NCI-H748 (cell line): ENCODE data around the gene SGCA.

Experiments
- DNase-seq: peaks from one replicate; lab custom pipeline; 2025; ENCODE audit not compliant: unreplicated experiment; lab: John Stamatoyannopoulos, UW

Gene SGCA

GRCh38 chr17:50165867-50166517 is at the start of gene SGCA:
Gene SGCA (plus strand): TSS chr17:50166005. CDS start chr17:50166041, 36 bp downstream.
- DNase-seq = no peak

GRCh38 chr17:50117202-50118051 is 48.4 kb upstream of the SGCA start:
- DNase-seq = peak; percentile 53

GRCh38 chr17:50118076-50118827 is 47.6 kb upstream of the SGCA start:
- no peak for DNase-seq

- no peak for DNase-seq
Observed at GRCh38 chr17:50118828-50119218, 47.0 kb upstream of the SGCA start.

DNA sequence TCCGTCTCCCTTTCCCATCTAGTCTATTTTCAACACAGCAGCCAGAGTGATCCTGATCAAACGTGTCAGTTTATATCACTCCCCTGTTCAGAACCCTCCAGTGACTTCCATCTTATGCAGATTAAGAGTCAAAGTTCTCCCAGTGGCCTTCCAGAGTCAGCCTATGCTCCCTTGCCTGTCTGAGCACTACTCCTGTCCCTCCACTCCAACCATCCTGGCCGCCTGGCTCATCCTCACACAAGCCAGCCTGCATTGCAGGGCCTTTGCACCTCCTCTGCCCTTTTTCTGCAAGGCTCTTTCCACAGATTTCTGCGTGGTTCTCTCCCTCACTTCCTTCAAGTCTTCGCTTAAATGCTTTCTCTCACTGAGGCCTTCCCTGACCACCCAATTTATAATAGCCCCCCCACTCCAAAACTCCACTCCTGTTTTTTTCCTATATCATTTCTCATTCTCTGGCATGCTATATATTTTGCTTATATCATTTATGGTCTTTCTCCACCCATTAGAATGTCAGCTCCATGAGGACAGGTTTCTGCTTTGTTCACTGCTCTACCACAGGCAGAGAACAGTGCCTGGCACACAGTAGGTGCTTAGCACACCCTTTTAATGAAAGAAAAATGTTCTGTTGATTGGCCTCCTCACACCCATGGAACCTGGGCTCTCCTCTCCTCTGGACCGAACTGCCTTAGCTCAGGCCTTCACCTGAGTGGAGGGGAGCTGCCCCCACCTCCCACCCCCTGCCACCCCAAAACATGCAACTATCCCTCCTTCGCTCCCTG is 45.1 kb upstream of the SGCA start:
- no peak for DNase-seq

- no peak for DNase-seq
Observed at GRCh38 chr17:50122945-50123344, 42.9 kb upstream of the SGCA start.

DNA sequence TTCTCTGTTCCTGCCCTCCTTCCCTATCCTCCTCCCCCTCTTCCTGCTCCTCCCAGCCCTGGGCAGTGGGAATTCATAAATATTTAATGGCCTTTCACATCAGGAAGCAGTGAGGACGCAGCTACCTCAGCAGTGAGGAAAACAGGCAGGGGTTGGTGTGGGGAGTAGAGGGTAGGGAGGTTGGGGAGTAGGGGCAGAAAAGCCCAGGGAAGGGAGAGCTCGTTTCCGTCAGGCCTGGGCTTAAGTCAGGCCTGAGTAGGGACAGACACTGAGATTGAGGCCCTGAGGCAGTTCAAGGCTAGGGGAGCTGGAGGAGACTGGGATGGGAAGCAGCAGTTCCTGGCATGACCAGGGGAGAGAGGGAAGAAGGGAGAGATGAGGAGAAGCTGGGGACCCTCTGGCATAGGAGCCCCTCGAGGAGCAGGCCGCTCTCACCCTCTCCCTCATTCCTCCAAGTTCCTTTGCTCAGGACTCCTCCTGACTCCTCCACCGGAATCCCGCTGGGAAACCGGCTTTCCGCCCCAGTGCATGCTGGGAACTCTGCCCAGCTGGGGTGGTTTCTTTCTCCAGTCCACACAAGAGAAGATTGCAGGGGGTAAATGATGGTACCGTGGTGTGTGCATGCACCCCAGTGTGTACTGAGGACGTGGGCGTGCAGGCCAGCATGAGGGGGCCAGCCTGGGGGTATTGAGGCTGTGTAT is 42.0 kb upstream of the SGCA start:
- peak; percentile 7 for DNase-seq

- DNase-seq = no peak
Observed at GRCh38 chr17:50125420-50125997, 40.3 kb upstream of the SGCA start.

DNA sequence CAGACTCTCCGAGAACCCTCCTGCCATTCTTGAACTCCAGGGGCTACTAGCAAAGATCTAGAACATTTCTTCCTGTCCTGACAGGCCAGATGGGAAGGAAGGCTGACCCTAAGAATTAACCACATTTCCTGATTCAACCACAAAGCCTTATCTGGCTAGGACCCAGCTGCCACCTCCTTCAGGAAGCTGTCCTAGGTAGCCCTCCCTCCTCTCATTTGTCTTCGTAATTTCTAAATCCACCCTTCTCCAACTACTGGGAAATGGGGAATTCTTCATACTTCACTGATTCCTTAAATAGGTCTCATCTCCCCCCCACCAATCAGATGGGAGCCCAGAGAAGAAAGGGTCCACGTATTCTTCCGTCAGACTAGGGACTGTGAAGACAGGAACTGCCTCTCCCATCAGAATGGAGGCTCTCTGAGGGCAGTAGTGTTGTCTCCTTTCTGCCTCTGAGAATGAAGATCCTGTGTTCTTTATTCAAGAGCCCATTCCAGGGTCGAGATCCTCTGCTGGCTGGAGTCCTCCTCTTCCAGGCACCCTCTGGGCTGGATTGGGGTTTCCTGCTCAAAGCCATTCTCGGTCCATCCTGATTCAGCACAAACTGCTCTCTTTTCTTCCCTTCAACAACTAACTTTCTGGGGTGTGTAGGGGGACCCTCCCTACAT is 38.0 kb upstream of the SGCA start:
- no peak for DNase-seq

DNA sequence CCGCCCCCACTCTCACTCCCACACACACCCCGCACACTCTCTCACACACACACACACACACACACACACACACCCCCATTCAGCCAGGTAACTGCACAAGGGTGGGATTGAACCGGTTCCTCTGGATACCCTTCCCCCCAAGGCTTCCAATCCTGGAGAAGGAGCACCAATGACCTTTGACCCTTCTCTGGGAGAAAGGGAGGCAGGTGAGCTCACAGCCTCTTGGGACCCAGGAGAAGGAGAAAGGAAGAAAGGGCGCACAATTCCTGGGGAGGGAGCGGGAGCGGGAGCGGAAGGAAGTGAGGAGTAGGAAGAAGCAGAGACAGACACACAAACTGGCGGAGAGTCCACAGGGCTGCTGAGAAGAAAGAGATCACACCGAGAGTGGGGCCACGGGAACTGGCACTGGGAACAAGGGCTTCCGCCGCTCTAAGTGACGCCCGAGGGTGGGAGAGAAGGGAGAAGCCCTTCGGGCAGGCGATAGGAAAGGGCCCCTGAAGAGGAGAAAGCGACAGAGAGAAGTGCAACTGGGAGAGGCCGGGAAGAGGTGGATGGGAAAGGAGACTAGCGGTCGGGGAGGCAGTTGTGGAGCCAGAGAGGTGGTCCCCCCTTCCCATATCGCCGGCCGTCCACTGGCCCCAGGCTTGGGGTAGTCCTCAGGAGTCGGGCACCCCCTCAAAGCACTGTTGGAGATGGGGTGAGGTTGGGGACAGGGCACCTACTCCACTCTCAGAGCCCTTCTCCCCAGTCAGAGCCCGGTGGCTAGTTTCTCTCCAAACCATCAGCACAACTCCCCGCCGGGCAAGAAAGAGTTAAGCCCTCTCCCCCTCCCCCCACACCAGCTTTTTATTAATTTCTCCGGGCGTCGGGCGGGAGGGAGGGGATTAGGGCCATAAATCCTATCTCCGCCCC is 37.1 kb upstream of the SGCA start:
- DNase-seq = peak; percentile 35

DNA sequence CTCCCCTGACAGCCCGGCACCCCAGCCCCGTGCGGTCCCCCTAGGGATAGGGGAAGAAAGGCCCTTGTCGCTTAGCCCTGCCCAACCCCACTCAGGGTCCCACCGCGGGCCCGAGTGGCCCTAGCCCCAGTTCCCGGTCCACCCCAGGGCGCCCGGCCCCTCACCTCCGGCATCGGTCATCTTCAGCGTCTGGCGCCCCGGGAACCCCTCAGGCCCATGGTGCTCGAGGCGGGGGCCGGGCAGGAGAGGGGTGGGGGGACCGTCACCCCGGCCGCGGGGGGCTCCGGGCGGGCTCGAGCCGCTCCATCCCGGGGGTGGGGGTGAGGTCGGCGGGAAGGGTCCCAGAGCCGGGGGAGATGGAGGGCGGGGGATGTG is 36.5 kb upstream of the SGCA start:
- no peak for DNase-seq

DNA sequence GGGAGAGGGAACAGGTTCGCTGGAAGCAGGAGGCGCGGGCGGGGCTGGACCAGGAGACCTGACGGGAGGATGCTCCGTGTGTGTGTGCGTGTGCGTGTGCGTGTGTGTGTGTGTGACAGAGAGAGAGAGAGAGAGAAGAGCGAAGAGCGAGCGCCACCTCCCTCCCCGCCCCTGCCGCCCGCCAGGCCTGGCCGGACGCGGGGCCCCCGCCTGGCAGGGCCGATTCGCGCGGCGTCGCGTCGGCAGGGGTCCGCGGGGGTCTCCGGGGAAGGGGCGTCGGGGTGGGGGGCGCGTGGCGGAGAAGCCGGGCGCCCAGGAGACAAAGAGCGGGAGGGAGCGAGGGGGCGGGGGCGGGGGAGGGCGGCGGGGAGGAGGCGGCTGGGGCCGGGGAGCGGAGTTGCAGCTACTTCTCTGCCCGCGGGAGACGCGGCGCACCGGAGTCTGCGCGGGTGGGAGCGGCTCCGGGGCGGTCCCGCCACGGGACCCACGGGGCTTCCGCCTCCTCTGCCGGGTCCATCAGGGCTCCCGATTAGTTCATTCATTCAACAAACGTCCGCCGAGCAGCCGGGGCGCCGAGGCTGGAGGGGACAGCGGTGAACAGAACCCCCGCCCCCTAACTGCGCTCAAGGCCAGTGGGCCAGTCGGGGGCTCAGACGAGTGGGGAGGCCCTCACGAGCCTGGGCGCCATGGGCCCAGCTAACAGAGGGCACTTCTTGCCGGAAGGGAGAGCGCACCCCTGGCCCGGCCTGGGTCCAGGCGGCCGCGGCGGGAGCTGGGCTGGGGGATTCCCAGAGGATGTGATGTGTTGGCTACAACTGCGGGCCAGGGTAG is 35.9 kb upstream of the SGCA start, which contains the start of gene SAMD14:
Gene SAMD14 (minus strand): TSS at position 433 of the 831 bp plus-strand sequence. CDS start 5,201 bp downstream, outside the sequence.
- DNase-seq = peak; percentile 60

DNA sequence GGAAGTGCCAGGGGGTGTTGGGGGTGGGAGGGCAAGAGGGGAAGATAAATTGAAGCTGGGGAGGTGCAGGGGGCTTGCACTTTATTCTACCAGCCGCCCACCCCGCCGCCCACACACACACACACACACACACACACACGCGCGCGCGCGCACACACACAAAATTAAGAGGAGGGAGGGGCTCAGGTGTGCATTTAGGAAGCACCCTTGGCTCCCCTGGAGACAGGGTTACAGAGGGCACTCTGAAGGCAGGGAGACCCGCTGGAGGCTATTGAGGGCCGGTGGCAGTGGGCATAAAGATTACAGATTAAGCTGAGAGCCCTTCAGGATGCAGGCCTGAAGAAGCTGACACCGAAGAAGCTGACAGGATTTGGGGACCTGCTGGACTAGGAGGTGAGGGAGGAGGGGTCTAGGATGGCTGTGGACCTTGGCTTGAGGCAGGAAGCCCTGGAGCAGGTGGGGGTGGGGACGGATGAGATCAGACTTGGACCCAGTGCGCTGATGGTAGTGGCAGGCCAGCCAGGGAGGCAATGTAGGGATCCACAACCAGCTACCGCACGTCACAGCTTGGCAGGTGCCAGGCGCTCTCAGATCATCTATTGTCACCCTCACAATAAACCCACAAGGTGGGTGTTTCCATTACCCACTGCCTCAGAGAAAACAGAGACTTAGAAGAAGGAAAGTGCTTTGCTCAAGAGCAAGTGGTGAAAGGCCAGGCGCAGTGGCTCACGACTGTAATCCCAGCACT is 35.1 kb upstream of the SGCA start:
- peak; percentile 59 for DNase-seq

- no peak for DNase-seq
Observed at GRCh38 chr17:50132104-50132794, 33.6 kb upstream of the SGCA start.

DNA sequence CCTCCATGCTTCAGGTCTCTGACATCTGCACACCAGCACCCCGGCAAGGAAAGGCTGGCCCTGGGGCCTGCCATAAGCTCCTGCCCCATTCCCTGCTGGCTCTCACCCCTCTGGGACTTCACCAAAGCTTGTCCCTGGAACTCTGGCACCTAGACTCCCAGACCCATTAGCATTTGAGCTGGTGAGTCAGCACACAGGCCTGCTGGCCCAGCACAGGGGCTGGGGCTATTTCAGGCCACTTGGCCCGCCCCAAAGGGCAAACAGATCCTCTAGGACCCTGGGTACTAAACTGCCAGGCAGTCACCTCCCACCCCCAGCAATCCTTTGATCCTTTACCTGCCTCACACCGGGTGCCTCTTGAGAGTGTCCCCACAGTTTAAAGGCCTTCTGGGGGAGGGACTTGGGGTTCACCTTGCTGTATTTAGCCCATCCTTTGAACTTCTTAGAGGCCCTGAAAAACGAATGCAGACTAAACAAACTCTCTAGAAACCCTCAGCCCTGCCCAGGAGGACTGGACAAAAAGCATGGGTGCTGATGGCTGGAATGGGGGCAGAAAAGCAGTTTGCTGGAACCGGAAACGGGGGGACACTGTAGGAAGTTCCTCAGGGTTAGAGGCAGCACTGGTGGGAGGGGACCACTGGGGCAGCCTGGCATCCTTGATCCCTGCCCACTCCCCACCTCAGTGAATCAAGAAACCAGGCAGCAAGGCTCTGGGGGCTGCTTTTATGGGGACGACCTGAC is 32.6 kb upstream of the SGCA start:
- DNase-seq = no peak

GRCh38 chr17:50133769-50134099 is 32.1 kb upstream of the SGCA start:
- DNase-seq = no peak
